PC-3 (cell line): ENCODE results near the gene ALAS2.

Experiments
- CTCF ChIP-seq: fragments of 300-600 bp; sonication (generic); conservative IDR thresholded peaks from 2 replicates; pipeline ENCODE4 v1.5.1; 2017; ENCODE audit warnings: antibody characterized with exemption, low read depth, mild to moderate bottlenecking, low read length
- EZH2phosphoT487 ChIP-seq: fragments of 300-600 bp; sonication (generic); IDR thresholded peaks from 2 replicates; pipeline ENCODE4 v1.6.1; 2018; ENCODE audit warnings: mild to moderate bottlenecking, antibody characterized with exemption, low read length, borderline replicate concordance

GRCh38 chrX:54999717-55000598 is 30.8 kb downstream of the ALAS2 start, which contains the start of gene APEX2:
- TF ChIP-seq EZH2phosphoT487: no peak
- TF ChIP-seq CTCF: no peak
